ENCODE data around the gene MYF6. TPM values are rescaled to one million over a fixed set of nuclear protein-coding genes. Genes with fewer than 3 reads are reported as not detected.

Gene MYF6
- total RNA-seq, 1 donor from 2014 or later = not detected

GRCh38 chr12:80716696-80717469 lies 9.4 kb downstream of the MYF6 start, which contains the start of gene MYF5:
Gene MYF5, plus strand, starts transcription at chr12:80716912. Its CDS starts 152 bp downstream, at chr12:80717064.
- TF ChIP-seq CTCF (IDR thresholded peaks at IDR 0.05) = no peak
- Histone ChIP-seq H3K27me3 (no peaks in the 10 kb centered on the region), H3K4me1 (no peaks in the 10 kb centered on the region), H3K27ac (no peak within 1 kb of the TSS), H3K36me3 (no peaks in the 10 kb centered on the region), H3K9me3 (no peaks in the 10 kb centered on the region), H3K4me3 (no peak within 1 kb of the TSS)
- ATAC-seq (no peak), DNase-seq (no peak)
- intact Hi-C loops (cut with DNase I) = no loop called here

GRCh38 chr12:80717856-80718255 lies 10.4 kb downstream of the MYF6 start:
- Histone ChIP-seq H3K27ac (no peak overlapping the region), H3K27me3 (no peaks in the 10 kb centered on the region), H3K36me3 (no peaks in the 10 kb centered on the region), H3K9me3 (no peaks in the 10 kb centered on the region), H3K4me1 (no peaks in the 10 kb centered on the region), H3K4me3 (no peak overlapping the region)
- DNase-seq (no peak), ATAC-seq (no peak)
- intact Hi-C loops (cut with DNase I) = no loop called here
- TF ChIP-seq CTCF (IDR thresholded peaks at IDR 0.05) = no peak

- Histone ChIP-seq H3K36me3 (no peaks in the 10 kb centered on the region), H3K27me3 (no peaks in the 10 kb centered on the region), H3K4me1 (no peaks in the 10 kb centered on the region), H3K9me3 (no peaks in the 10 kb centered on the region), H3K4me3 (no peak overlapping the region), H3K27ac (no peak overlapping the region)
- no peak for TF ChIP-seq CTCF (IDR thresholded peaks at IDR 0.05)
- intact Hi-C loops (cut with DNase I) = no loop called here
- ATAC-seq (no peak), DNase-seq (no peak)
Measured at GRCh38 chr12:80720516-80720915, 13.1 kb downstream of the MYF6 start.

- H3K4me1 ChIP-seq = no peaks in the 10 kb centered on the region
- no peaks in the 10 kb centered on the region for H3K9me3 ChIP-seq
- H3K27me3 ChIP-seq = no peaks in the 10 kb centered on the region
- intact Hi-C loops (cut with DNase I) = no loop called here
- H3K36me3 ChIP-seq = no peaks in the 10 kb centered on the region
- DNase-seq (no peak), ATAC-seq (no peak)
- no peak overlapping the region for H3K4me3 ChIP-seq
- no peak for TF ChIP-seq CTCF (IDR thresholded peaks at IDR 0.05)
- no peak overlapping the region for H3K27ac ChIP-seq
Measured at GRCh38 chr12:80721326-80721725, 13.9 kb downstream of the MYF6 start.

GRCh38 chr12:80745851-80746505 lies 38.5 kb downstream of the MYF6 start:
- Histone ChIP-seq H3K27ac (no peak overlapping the region), H3K9me3 (no peaks in the 10 kb centered on the region), H3K4me1 (no peaks in the 10 kb centered on the region), H3K27me3 (no peaks in the 10 kb centered on the region), H3K36me3 (no peaks in the 10 kb centered on the region), H3K4me3 (no peak overlapping the region)
- intact Hi-C loops (cut with DNase I) = no loop called here
- no peak for DNase-seq
- TF ChIP-seq CTCF (IDR thresholded peaks at IDR 0.05) = no peak
- no peak for ATAC-seq

Measured in upper lobe of right lung (tissue), 1 donor.